ENCODE data around the gene HTR1E. TPM values are rescaled to one million over a fixed set of nuclear protein-coding genes. Genes with fewer than 3 reads are reported as not detected.

Gene HTR1E
- total and polyA plus RNA-seq, 10 of the 15 experiments (the other 5 are each of a cell fraction or from before 2014, with no cell fraction given): not detected

GRCh38 chr6:87059943-87060342 is 122.6 kb downstream of the HTR1E start (continued):
- no peak for TF ChIP-seq JUND (IDR thresholded peaks at IDR 0.05; ENCODE audit: low read depth, low read length)
- no peak for TF ChIP-seq POLR2AphosphoS2 (IDR thresholded peaks at IDR 0.05; ENCODE audit: low read depth, low read length)
- TF ChIP-seq NFYB (IDR thresholded peaks at IDR 0.05; ENCODE audit: insufficient read depth, low read depth, low read length): no peak
- TF ChIP-seq EZH2 (IDR thresholded peaks at IDR 0.05; ENCODE audit: borderline replicate concordance, control insufficient read depth, low read depth, low read length): no peak
- no peak for TF ChIP-seq HCFC1 (IDR thresholded peaks at IDR 0.05; ENCODE audit: low read length)
- no peak for TF ChIP-seq CEBPZ (IDR thresholded peaks at IDR 0.05; ENCODE audit: low read depth, low read length)

- Histone ChIP-seq H4K20me1 (ENCODE audit: control insufficient read depth, insufficient read depth) (no peaks in the 10 kb centered on the region), H3K4me3 (no peak overlapping the region), H3K79me2 (ENCODE audit: control insufficient read depth, insufficient read depth, low read length) (no peaks in the 10 kb centered on the region), H3K27me3 (replicated peaks in 1 of 2; ENCODE audit: control insufficient read depth in 2 of 2, insufficient read depth in 2 of 2, low read length in 1 of 2) (no peaks in the 10 kb centered on the region), H2AFZ (ENCODE audit: control insufficient read depth, low read depth, low read length) (no peak overlapping the region), H3K36me3 (ENCODE audit: control insufficient read depth in 2 of 2, insufficient read depth in 2 of 2, low read length in 1 of 2) (no peaks in the 10 kb centered on the region), H3K27ac (ENCODE audit: control insufficient read depth, insufficient read depth) (no peak overlapping the region), H3K9ac (ENCODE audit: control insufficient read depth, insufficient read depth, low read length) (no peak overlapping the region), H3K4me1 (ENCODE audit: control insufficient read depth, insufficient read depth, low read length) (peaks cover 4% of the 10 kb centered on the region), H3K9me3 (replicated peaks; ENCODE audit: control insufficient read depth, insufficient read depth, low read length) (no peaks in the 10 kb centered on the region), H3K4me2 (ENCODE audit: control insufficient read depth, insufficient read depth) (no peak overlapping the region)
- 28% methylated on average over 5 of the region's 5 CpGs for WGBS (ENCODE audit: insufficient coverage, insufficient replicate concordance, low lambda C conversion rate, missing lambda C conversion rate)
- DNase-seq (ENCODE audit: low read depth, low spot score) (no peak), FAIRE-seq (no peak), ATAC-seq (no peak)
- no TSS peak for BruUV-seq (replicated peaks)
- POLR2A ChIA-PET: no interaction called here
- in situ Hi-C loops (cut with MboI): no loop called here
- intact Hi-C loops (cut with micrococcal nuclease; ENCODE audit: unreplicated experiment): loop anchor here (5.0 to 10.0 kb wide), 3 partner anchors 72 to 327 kb away; no protein-coding TSS in a partner anchor
- RAD21 ChIA-PET (ENCODE audit: unreplicated experiment): no interaction called here
- CTCF ChIA-PET: interaction anchor here (0.9 to 6.1 kb wide), 7 partner anchors 15 to 1804 kb away, joined by 3 to 76 read pairs (median 13); no protein-coding TSS in a partner anchor
- SMC1A ChIA-PET (ENCODE audit: uncharacterized antibody, unreplicated experiment): interaction anchor here (1.0 to 4.6 kb wide), 4 partner anchors 8 to 16 kb away, joined by 3 to 38 read pairs (median 3); no protein-coding TSS in a partner anchor
- TF ChIP-seq E4F1 (IDR thresholded peaks at IDR 0.05; ENCODE audit: borderline replicate concordance, partially characterized antibody) (no peak), ETV6 (conservative IDR thresholded peaks at IDR 0.05 in 1 of 2, IDR thresholded peaks at IDR 0.05 in 1 of 2; ENCODE audit: borderline replicate concordance in 1 of 2, low read depth in 1 of 2) (no peak), EGR1 (IDR thresholded peaks at IDR 0.05; ENCODE audit: borderline replicate concordance in 1 of 2, low read depth in 2 of 2, low read length in 2 of 2) (no peak), SIN3A (IDR thresholded peaks at IDR 0.05; ENCODE audit: low read depth, low read length) (no peak), BHLHE40 (IDR thresholded peaks at IDR 0.05; ENCODE audit: borderline replicate concordance in 1 of 2, low read depth in 2 of 2, low read length in 1 of 2) (no peak), HDGF (IDR thresholded peaks at IDR 0.05) (no peak), SUPT20H (IDR thresholded peaks at IDR 0.05; ENCODE audit: borderline replicate concordance, control insufficient read depth, low read depth, low read length) (no peak), RAD51 (IDR thresholded peaks at IDR 0.05) (no peak)
These were observed 127.8 kb downstream of the HTR1E start for GRCh38 chr6:87065117-87065516.

All from GM12878 (cell line).